Stimulated activated CD8-positive, alpha-beta memory T cell treated with anti-CD3 and anti-CD28 coated beads, Interleukin-7, amount 100 ng/mL, for 48 hours (primary cell): ENCODE data around the gene ATCAY.

Experiments used
- DNase-seq, 2 donors: peaks; one replicate each; pipeline ENCODE4 v3.0.0-alpha.2; 2020; ENCODE audit warnings: low read depth in 1 of 2; ENCODE audit errors: extremely low read depth in 1 of 2

The ATCAY gene, protein sequence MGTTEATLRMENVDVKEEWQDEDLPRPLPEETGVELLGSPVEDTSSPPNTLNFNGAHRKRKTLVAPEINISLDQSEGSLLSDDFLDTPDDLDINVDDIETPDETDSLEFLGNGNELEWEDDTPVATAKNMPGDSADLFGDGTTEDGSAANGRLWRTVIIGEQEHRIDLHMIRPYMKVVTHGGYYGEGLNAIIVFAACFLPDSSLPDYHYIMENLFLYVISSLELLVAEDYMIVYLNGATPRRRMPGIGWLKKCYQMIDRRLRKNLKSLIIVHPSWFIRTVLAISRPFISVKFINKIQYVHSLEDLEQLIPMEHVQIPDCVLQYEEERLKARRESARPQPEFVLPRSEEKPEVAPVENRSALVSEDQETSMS

DNA sequence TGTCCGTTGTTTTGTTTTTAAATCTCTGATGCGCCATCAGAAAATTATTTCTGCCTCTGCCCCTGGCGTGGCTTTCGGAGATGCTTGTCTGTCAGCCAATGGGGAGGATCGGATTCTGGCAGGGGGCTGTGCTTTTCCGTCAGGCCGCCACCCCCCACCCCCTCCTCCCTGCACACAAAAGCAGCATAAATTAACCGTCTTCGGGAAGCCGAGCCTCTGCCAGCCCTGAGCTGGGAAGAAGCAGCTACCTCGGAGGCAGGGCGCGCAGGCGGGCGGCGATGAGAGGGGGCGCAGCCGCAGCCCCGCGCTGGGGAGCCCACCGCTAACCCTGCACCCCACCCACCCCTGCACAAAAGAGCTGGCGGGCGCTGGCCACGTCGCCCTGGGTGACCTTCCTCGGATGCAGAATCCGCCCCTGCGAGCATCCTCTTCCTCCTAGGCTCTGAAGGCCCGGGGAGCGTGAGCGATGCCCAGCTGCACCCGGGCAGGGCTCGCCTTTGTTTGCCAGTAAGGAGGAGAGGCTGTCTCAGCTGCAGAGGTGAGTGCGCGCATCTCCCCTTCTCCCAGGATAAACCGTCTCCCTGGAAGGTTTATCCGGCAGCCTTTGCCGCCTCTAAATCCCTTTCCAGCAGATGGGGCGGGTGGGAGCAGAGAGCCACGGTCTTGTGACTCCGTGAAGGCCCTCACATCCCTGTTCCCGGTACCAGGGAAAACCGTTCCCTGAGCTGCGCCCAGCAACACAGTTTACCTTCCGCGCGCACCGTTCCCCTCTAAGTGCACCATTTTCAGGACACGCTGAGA, at the start of gene ATCAY:
Gene ATCAY, plus strand, starts transcription at position 215 of the 801 bp plus-strand sequence. CDS start 5,083 bp downstream, outside the sequence.
- no peak for DNase-seq

DNA sequence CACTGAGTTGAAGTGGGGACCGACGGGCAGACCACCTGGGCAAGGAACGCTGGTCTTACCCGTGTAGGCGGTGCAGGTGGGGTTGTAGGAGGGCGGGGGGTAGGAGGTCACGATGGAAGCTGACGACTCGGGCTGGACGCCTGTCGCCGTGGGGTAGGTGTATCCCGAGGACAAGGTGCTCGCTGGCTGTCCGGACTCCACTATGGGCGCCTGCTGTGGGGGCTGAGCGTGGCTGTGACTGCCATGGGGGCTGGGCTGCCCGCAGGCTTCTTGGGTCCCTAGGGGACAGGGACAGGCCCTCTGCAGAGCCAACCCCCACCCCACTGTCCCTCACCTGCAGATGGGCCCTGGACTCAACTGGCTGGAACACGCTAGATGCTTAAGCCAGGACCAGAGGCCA, 48.9 kb upstream of the ATCAY start:
- DNase-seq, result no peak

DNA sequence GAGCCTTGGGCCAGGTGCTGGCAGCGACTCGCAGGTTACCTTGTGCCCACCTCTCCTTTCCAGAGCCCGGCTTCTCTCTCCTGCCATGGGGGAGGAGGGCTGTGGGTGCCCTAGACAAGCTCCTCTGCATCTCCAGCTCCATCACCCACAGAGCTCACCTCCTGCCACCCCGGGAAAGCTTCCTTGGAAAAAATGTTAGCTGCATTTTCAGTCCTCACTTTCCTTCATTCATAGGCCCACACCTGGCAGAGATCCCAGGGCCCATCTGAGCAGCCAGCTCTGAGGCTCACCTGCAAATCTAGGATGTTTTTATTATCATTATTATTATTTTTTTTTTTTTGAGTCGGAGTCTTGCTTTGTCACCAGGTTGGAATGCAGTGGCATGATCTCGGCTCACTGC, 48.5 kb upstream of the ATCAY start:
- no peak for DNase-seq

DNA sequence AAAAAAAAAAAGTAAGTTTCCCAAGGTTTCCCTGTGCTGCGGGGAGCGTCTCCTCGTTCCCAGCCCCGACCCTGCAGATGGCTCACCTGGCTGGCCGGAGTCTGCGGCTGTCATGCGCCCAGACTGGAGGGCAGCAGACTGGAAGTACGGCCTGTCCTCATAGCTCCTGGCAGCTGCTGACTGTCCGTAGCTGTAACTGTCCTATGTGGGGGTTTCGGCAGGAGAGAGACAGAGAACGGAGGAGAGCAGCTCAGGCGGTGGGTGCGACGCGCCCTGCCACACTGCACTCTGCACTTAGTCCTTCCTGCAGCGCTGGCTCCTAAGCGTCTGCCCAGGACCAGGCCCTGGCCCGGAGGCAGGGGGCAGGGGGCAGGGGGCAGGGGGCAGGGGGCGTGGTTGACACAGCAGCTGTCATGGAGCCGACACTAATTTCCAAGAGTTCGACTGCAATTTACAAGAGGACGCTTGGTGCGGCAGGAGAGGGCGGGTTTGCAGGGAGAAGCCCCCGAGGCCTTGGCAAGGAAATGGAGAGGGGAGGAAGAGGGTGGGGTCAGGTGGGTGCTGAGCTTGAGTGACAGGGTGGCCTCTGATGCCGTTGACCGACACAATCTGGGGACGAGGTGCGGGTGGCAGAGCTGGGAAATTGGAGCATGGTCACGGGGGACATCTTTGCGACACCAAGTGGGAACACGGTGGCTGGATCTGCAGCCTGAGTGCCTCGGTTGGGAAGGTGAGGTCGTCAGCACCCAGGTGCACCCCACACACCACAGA, 46.7 kb upstream of the ATCAY start:
- no peak for DNase-seq

DNA sequence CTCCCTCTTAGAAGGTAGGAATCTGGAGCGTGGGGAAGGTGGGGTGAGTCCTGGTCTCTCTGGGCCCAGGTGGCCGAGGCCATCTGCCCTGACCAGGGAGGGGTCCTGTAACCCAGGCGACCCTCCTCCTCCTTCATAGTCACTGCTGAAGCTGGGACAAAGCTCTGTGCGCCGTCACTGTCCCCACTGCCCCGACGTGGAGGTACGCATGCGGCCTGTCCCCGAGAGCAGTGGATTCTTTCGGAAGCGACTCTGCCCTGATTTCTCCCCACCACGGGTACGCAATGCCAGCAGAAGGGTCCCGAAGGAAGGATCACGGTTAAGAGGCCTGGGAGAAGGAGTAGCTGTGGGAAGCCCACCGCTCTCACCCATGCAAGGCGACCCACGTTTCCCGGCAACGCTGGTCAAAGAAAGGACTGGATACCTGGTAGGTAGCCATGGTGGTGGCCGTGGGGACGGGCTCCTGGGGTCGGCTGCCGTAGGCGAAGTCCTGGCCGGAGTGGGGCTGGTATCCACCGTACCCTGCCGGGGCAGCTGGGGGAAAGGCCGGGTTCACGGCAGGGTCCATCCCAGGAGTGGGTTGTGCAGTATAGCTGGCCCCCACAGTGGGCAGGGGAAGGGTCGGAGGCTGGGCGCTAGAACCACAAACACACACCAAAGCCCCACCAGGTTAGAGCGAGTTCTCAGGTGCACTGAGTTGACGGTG, 46.0 kb upstream of the ATCAY start:
- DNase-seq, result no peak

DNA sequence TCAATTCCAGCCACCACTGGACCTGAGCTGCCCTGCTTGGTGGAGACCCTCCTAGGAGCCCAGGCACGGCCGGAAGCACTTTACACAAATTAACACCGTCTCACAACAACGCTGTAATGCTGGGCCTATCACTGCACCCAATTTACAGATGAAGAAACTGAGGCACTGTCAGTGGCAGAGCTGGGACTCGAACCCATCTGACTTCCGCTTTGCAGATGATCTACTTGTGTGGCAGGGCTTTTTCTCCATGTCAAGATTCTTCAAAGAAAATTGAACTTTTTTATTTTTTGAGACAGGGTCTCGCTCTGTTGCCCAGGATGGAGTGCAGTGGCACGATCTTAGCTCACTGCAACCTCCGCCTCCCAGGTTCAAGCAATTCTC, 45.4 kb upstream of the ATCAY start:
- DNase-seq, result no peak

DNA sequence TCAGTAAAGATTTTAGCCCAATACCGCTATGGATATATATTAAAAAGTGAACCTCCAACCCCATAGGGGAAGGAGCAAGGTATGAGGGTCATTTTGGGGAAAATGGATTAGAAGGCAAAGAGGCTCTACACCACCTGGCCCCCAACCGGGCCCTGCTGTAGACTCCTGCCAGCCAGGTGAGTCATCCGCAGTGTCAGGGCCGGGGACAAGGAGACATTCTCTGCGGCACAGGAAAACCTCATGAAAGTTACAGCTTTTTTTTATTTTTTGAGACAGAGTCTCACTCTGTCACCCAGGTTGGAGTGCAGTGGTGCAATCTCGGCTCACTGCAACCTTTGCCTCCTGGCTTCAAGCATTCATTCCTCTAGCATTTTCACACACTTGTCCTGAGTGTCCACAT, 43.6 kb upstream of the ATCAY start:
- no peak for DNase-seq

DNA sequence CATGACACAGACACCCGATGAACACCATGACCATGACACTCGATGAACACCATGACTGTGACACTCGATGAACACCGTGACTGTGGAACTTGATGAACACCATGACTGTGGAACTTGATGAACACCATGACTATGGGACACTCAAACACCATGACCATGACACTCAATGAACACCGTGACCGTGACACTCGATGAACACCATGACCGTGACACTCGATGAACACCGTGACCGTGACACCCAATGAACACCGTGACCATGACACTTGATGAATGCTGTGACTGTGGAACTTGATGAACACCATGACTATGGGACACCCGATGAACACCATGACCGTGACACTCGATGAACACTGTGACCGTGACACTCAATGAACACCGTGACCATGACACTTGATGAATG, 43.2 kb upstream of the ATCAY start:
- no peak for DNase-seq

DNA sequence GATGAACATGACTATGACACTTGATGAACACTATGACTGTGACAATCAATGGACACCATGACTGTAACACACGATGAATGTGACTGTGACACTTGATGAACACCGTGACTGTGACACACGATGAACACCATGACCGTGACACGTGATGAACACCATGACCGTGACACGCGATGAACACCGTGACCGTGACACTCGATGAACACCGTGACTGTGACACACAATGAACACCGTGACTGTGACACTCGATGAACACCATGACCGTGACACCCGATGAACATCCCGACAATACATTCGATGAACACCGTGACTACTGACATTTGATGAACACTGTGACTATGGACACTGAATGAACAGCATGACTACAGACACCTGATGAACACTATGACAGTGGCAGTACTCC, 42.6 kb upstream of the ATCAY start:
- no peak for DNase-seq

DNA sequence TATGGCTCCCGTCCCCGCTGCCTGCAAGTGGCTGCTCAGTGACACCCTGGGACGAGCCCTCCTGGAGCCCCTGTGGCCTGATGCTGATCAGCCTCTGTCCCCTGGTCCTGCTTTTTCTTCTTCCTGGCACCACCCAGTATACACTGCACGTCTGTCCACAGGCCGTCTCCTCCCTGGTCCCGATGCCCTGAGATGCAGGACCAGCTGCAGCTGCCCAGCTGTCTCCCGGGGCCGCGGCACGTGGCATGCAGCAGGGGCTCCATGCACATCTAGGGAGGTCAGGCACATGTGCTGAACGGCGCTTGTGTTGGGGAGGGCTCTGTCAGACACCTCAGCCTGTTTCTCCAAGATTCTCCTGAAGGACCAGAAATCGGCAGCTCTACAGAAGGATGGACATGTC, 41.8 kb upstream of the ATCAY start:
- DNase-seq, result no peak

DNA sequence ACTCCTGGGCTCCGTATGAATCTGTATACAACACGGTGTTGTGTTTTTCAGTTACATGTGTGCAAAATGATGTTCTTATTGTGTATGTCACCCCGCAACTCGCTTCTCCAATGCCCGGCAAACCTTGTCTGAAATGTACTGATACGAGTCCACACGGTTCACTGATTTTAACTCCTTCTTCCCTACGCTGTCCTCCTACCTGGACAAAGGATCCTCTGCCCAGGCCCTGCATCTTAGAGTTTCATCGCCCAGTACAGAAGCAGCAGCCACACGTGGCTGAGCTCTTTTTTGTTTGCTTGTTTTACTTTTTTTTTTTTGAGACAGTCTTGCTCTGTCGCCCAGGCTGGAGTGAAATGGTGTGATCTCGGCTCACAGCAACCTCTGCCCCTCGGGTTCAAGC, 40.5 kb upstream of the ATCAY start:
- no peak for DNase-seq

DNA sequence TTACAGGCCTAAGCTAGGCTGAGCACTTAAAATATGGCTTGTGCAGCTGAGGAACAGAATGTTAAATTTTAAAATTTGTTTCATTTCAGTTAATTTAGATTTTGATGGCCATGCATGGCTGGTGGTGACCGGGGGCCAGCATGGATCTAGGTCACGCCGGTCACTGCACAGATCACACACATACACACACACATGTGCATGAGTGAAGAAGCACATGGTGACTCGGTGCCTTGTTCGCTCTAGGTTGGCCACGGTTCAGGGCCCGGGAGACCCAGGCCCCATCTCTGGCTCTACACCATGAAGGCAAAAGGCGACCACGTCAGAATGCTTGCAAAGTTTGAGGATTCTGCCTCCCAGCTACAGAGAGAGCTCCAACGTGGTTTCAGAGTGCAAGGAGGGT, 39.7 kb upstream of the ATCAY start:
- DNase-seq, result no peak

DNA sequence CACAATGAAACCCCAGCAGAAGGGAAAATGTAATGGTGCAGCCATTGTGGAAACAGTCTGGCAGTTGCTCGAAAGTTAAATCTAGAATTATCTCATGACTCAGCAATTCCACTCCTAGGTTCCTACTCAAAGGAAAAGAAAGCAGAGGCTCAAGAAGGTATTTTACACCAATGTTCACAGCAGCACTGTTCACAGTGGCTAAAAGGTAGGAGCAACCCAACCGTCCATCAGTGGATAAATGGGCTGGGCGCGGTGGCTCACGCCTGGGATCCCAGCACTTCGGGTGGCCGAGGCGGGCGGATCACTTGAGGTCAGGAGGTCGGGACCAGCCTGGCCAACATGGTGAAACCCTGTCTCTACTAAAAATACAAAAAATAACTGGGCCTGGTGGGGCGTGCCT, 37.5 kb upstream of the ATCAY start:
- no peak for DNase-seq

DNA sequence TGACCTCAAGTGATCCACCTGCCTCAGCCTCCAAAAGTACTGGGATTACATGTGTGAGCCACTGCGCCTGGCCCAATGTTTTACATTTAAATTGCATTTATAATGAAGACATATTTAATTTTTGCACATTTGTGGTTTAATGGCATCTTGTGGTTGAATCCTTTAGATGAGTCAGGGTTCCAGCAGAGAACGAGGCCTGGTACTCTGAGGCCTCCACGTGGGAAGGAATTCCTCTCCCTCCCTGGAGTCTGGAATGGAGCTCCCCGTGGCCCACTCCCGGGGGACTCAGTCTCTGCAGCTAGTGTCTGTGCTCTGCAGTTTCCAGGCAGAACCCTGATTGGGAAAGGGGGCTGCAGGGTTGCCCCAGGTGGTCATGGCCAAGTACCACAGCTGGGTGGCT, 35.9 kb upstream of the ATCAY start:
- no peak for DNase-seq

DNA sequence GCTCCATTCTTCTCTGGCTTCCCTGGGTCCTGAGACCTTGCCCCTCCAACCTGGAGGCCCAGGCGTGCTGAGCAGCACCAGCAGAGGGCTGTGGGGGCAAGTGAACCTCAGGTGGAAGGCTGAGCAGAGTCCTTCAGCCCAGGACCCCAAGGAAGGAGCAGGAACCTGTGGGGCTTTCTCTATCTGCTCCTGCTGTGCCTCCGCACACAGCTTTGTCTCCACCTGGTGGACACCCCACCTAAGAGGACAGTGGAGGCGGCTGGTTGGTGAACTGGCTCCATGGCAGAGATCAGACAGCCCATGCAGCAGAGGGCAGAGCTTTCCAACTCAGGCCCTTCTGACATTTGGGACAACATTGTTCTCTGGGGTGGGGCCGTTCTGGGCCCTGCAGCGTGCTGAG, 31.4 kb upstream of the ATCAY start:
- peak in 1 of 2 donors; percentile 31 for DNase-seq

DNA sequence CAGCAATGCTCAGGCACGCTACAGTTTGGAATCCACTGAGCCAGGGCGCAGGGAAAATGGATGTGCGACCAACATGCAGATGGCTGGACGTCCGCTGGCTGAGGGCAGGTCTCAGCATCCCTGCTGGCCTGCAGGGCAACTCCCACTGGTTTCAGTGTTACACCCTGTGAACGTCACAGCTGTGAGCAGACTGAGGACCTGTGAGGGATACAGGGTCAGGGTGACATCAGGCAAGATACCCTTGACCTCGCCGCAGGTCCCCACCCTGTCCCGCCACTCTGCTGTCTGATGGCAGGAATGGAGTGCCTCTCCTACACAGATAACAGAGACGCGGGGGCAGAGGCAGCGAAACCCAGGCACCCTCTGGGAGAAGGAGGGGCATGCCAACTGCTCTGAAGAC, 30.7 kb upstream of the ATCAY start:
- DNase-seq, result no peak

DNA sequence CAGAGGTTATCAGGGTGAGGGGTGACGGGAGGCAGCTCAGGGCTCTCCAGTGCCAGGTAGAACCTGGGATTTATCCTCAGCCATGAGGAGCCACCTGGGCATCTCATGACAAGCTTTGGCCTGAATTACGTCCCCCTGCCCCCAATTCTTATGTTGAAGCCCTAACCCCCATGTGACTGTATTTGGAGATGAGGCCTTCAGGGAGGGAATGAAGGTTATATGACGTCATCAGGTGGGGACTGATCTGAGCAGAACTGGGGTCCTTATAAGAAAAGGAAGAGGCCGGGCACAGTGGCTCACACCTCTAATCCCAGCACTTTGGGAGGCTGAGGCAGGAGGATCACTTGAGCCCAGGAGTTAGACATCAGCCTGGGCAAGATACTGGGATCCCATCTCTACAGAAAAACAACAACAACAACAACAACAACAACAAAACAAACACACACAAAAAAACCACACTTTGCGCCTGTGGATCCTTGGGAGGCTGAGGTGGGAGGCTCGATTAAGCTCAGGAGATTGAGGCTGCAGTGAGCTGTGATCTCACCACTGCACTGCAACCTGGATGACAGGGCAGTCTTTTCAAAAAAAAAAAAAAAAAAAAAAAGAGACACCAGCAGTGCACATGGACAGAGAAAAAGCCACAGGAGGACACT, 30.0 kb upstream of the ATCAY start:
- DNase-seq, result no peak

DNA sequence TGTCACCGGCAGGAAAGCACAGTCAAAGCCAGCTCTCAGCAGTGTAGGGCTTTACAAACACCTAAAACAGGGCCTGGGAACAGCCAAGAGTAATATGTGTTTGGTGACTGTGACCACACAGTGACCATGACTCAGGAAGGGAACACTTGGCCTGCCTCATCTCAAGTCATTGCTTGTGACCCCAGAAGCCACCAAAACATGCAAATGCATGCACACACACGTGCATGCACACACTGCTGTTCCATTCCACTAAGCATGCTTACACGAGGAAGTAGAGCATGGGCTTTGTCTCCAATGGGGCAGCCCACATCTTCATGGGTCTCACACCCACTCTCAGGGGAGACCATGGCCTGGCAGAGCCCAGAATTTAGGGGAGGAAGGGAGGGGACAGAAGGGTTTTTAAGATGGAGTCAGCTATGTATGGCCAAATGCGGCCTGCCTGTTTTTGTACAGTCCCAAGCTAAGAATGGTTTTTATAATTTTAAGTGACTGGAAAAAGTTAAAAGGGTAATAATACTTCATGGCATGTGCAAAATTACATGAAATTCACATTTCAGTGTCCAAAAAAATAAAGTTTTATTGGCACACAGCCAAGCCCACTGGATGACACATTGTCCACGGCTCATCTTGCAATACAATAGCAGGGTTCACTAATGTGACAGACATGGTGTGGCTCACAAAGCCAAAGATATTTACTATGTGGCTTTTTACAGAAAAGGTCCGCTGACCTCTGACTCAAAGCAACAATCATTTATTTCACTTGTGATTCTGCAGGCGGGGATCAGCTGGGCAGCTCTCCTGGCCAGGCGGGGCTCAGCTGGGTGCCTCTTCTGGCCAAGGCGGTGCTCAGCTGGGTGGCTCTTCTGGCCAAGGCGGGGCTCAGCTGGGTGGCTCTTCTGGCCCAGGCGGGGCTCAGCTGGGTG, 29.0 kb upstream of the ATCAY start:
- no peak for DNase-seq

DNA sequence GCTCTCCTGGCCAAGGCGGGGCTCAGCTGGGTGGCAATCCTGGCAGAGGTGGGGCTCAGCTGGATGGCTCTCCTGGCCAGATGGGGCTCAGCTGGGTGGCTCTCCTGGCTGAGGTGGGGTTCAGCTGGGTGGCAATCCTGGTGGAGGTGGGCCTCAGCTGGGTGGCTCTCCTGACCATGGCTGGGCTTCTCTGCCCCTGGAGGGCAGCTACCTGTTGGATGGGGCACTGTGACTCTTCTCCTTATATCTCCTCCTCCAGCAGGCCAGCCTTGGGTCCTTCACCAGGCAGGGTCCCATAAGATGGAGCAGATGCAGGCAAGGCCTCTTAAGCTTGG, 28.3 kb upstream of the ATCAY start:
- no peak for DNase-seq
